Stimulated activated effector memory CD8-positive, alpha-beta T cell treated with anti-CD3 and anti-CD28 coated beads, Interleukin-12 subunit alpha, Interleukin-12 subunit beta, amount 100 ng/mL, for 72 hours (primary cell): ENCODE data around the gene COQ4.

Experiments
- ATAC-seq: fragments of 150-1000 bp; cut with Tn5 transposase; 2 replicates; pipeline ENCODE4 v1.10.0; 2021
- DNase-seq, 2 donors: peaks; one replicate each; pipeline ENCODE4 v3.0.0; 2021 to 2022; ENCODE audit warnings: low spot score in 2 of 2
- H3K27ac Mint-ChIP-seq: one replicate; pipeline ENCODE4 v1.8.0; 2022; ENCODE audit warnings: mild to moderate bottlenecking, mixed read lengths
- H3K36me3 Mint-ChIP-seq: one replicate; pipeline ENCODE4 v1.8.0; 2022; ENCODE audit warnings: mild to moderate bottlenecking, mixed read lengths
- H3K4me1 Mint-ChIP-seq: one replicate; pipeline ENCODE4 v1.8.0; 2022; ENCODE audit warnings: mixed read lengths
- H3K4me3 Mint-ChIP-seq: one replicate; pipeline ENCODE4 v1.8.0; 2022; ENCODE audit warnings: mild to moderate bottlenecking, mixed read lengths
- H3K9me3 Mint-ChIP-seq: one replicate; pipeline ENCODE4 v1.8.0; 2022; ENCODE audit warnings: mixed read lengths

COQ4 gene

GRCh38 chr9:128344931-128345605 is 22.4 kb downstream of the COQ4 start:
- ATAC-seq (no peak), DNase-seq (no peak)
- Mint-ChIP-seq H3K9me3 (no peaks in the 10 kb centered on the region), H3K4me3 (no peak overlapping the region), H3K4me1 (peaks cover 13% of the 10 kb centered on the region), H3K27ac (no peak overlapping the region), H3K36me3 (peaks cover 57% of the 10 kb centered on the region)

- DNase-seq = no peak
- no peak for ATAC-seq
- Mint-ChIP-seq H3K27ac (peak overlapping the region; percentile 71), H3K36me3 (peaks cover 84% of the 10 kb centered on the region), H3K9me3 (no peaks in the 10 kb centered on the region), H3K4me3 (no peak overlapping the region), H3K4me1 (no peaks in the 10 kb centered on the region)
Measured at GRCh38 chr9:128349125-128349524, 26.5 kb downstream of the COQ4 start.

GRCh38 chr9:128349772-128350171 is 27.1 kb downstream of the COQ4 start:
- no peak overlapping the region for H3K4me3 Mint-ChIP-seq
- H3K27ac Mint-ChIP-seq = peak overlapping the region; percentile 71
- no peaks in the 10 kb centered on the region for H3K4me1 Mint-ChIP-seq
- DNase-seq (no peak), ATAC-seq (no peak)
- H3K36me3 Mint-ChIP-seq = peaks cover 86% of the 10 kb centered on the region
- no peaks in the 10 kb centered on the region for H3K9me3 Mint-ChIP-seq

GRCh38 chr9:128355451-128355850 is 32.8 kb downstream of the COQ4 start:
- peak overlapping the region; percentile 85 for H3K27ac Mint-ChIP-seq
- no peaks in the 10 kb centered on the region for H3K4me1 Mint-ChIP-seq
- no peak overlapping the region for H3K4me3 Mint-ChIP-seq
- ATAC-seq (no peak), DNase-seq (no peak)
- no peaks in the 10 kb centered on the region for H3K9me3 Mint-ChIP-seq
- H3K36me3 Mint-ChIP-seq = peaks cover 58% of the 10 kb centered on the region

GRCh38 chr9:128358090-128358489 is 35.5 kb downstream of the COQ4 start:
- Mint-ChIP-seq H3K9me3 (no peaks in the 10 kb centered on the region), H3K27ac (no peak overlapping the region), H3K36me3 (peaks cover 36% of the 10 kb centered on the region), H3K4me1 (peaks cover 13% of the 10 kb centered on the region), H3K4me3 (no peak overlapping the region)
- DNase-seq (no peak), ATAC-seq (no peak)

- ATAC-seq = no peak
- Mint-ChIP-seq H3K4me1 (peaks cover 13% of the 10 kb centered on the region), H3K4me3 (no peak overlapping the region), H3K27ac (no peak overlapping the region), H3K36me3 (peaks cover 29% of the 10 kb centered on the region), H3K9me3 (no peaks in the 10 kb centered on the region)
- DNase-seq = no peak
Measured at GRCh38 chr9:128358861-128359260, 36.2 kb downstream of the COQ4 start.

- Mint-ChIP-seq H3K4me1 (peaks cover 13% of the 10 kb centered on the region), H3K27ac (peak overlapping the region; percentile 94), H3K4me3 (no peak overlapping the region), H3K36me3 (peaks cover 18% of the 10 kb centered on the region), H3K9me3 (no peaks in the 10 kb centered on the region)
- DNase-seq = no peak
- ATAC-seq = no peak
Measured at GRCh38 chr9:128360826-128361225, 38.2 kb downstream of the COQ4 start.

- H3K27ac Mint-ChIP-seq = peak overlapping the region; percentile 94
- no peaks in the 10 kb centered on the region for H3K9me3 Mint-ChIP-seq
- H3K4me3 Mint-ChIP-seq = peak overlapping the region; percentile 67
- H3K36me3 Mint-ChIP-seq = peaks cover 12% of the 10 kb centered on the region
- peaks cover 13% of the 10 kb centered on the region for H3K4me1 Mint-ChIP-seq
- DNase-seq (no peak), ATAC-seq (peak; percentile 36)
Measured at GRCh38 chr9:128361296-128361985, 38.8 kb downstream of the COQ4 start.

GRCh38 chr9:128361986-128362646 is 39.5 kb downstream of the COQ4 start:
- Mint-ChIP-seq H3K4me3 (peak overlapping the region; percentile 67), H3K4me1 (peaks cover 13% of the 10 kb centered on the region), H3K36me3 (peaks cover 7% of the 10 kb centered on the region), H3K27ac (peak overlapping the region; percentile 94), H3K9me3 (no peaks in the 10 kb centered on the region)
- DNase-seq (peak; percentile 51 to 84), ATAC-seq (peak; percentile 86)

- Mint-ChIP-seq H3K9me3 (no peaks in the 10 kb centered on the region), H3K4me1 (peaks cover 13% of the 10 kb centered on the region), H3K36me3 (peaks cover under 1% of the 10 kb centered on the region), H3K27ac (no peak overlapping the region), H3K4me3 (no peak overlapping the region)
- ATAC-seq (no peak), DNase-seq (no peak)
Measured at GRCh38 chr9:128362774-128363173, 40.1 kb downstream of the COQ4 start.

- no peak overlapping the region for H3K27ac Mint-ChIP-seq
Measured at GRCh38 chr9:128365525-128365924, 42.9 kb downstream of the COQ4 start.

GRCh38 chr9:128369024-128369706 is 46.5 kb downstream of the COQ4 start:
- Mint-ChIP-seq H3K9me3 (no peaks in the 10 kb centered on the region), H3K4me3 (no peak overlapping the region), H3K36me3 (peaks cover 26% of the 10 kb centered on the region), H3K4me1 (peaks cover 32% of the 10 kb centered on the region), H3K27ac (no peak overlapping the region)
- no peak for DNase-seq
- ATAC-seq = no peak

More at GRCh38 chr9:128365525-128365924, 42.9 kb downstream of the COQ4 start:
- peaks cover 19% of the 10 kb centered on the region for H3K4me1 Mint-ChIP-seq
- H3K36me3 Mint-ChIP-seq = peaks cover 4% of the 10 kb centered on the region
- DNase-seq (no peak), ATAC-seq (no peak)
- H3K4me3 Mint-ChIP-seq = no peak overlapping the region
- no peaks in the 10 kb centered on the region for H3K9me3 Mint-ChIP-seq

- H3K4me3 Mint-ChIP-seq = peak overlapping the region; percentile 93
- H3K27ac Mint-ChIP-seq = peak overlapping the region; percentile 97
- ATAC-seq (no peak), DNase-seq (no peak)
- no peaks in the 10 kb centered on the region for H3K9me3 Mint-ChIP-seq
- peaks cover 32% of the 10 kb centered on the region for H3K4me1 Mint-ChIP-seq
- peaks cover 32% of the 10 kb centered on the region for H3K36me3 Mint-ChIP-seq
Measured at GRCh38 chr9:128370367-128370751, 47.7 kb downstream of the COQ4 start.

- peak within 1 kb of the TSS; percentile 93 for H3K4me3 Mint-ChIP-seq
Measured at GRCh38 chr9:128370752-128371629, 48.4 kb downstream of the COQ4 start, which contains the start of gene URM1. Gene URM1 (plus strand): TSS chr9:128371374. CDS start chr9:128371381, 7 bp downstream.

More at GRCh38 chr9:128370752-128371629, 48.4 kb downstream of the COQ4 start, which contains the start of gene URM1:
- ATAC-seq = peak; percentile 98
- Mint-ChIP-seq H3K27ac (peak within 1 kb of the TSS; percentile 97), H3K36me3 (peaks cover 38% of the 10 kb centered on the region), H3K9me3 (no peaks in the 10 kb centered on the region), H3K4me1 (peaks cover 32% of the 10 kb centered on the region)
- peak; percentile 86 to 97 for DNase-seq
